Hepatocyte (in vitro differentiated cells): Measurements from ENCODE around the gene ZBTB22. TPM values are rescaled to one million over a fixed set of nuclear protein-coding genes. Genes with fewer than 3 reads are reported as not detected.

Experiments
- DNase-seq: peaks from one replicate; pipeline ENCODE4 v3.0.0-alpha.2; 2016; ENCODE audit warnings: low spot score
- H2AFZ ChIP-seq: fragments of 200-600 bp; sonication (generic); 2 replicates; pipeline ENCODE4 v1.6.0; 2016; ENCODE audit warnings: antibody characterized with exemption, mild to moderate bottlenecking
- H3K27ac ChIP-seq: fragments of 200-600 bp; sonication (generic); 2 replicates; pipeline ENCODE4 v1.5.1; 2016; ENCODE audit warnings: mild to moderate bottlenecking
- H3K27me3 ChIP-seq: fragments of 200-600 bp; sonication (generic); 2 replicates; pipeline ENCODE4 v1.6.1; 2016
- H3K36me3 ChIP-seq: fragments of 200-600 bp; sonication (generic); replicated peaks from 2 replicates; pipeline ENCODE4 v1.5.1; 2016; ENCODE audit warnings: low read depth; ENCODE audit not compliant: insufficient read depth
- H3K4me1 ChIP-seq: fragments of 200-600 bp; sonication (generic); 2 replicates; pipeline ENCODE4 v1.5.1; 2016; ENCODE audit warnings: mild to moderate bottlenecking, moderate library complexity; ENCODE audit not compliant: insufficient read depth
- H3K4me2 ChIP-seq: fragments of 200-600 bp; sonication (generic); 2 replicates; pipeline ENCODE4 v1.6.0; 2016
- H3K4me3 ChIP-seq: fragments of 200-600 bp; sonication (generic); 2 replicates; pipeline ENCODE4 v1.5.1; 2016; ENCODE audit warnings: mild to moderate bottlenecking
- H3K79me2 ChIP-seq: fragments of 200-600 bp; sonication (generic); 2 replicates; pipeline ENCODE4 v1.6.0; 2017; ENCODE audit warnings: mild to moderate bottlenecking
- H3K9me2 ChIP-seq: fragments of 200-600 bp; sonication (generic); replicated peaks from 2 replicates; pipeline ENCODE4 v1.6.0; 2017; ENCODE audit warnings: mild to moderate bottlenecking; ENCODE audit not compliant: insufficient read depth
- H3K9me3 ChIP-seq: fragments of 200-600 bp; sonication (generic); 2 replicates; pipeline ENCODE4 v1.5.1; 2016; ENCODE audit warnings: low read depth, mild to moderate bottlenecking
- H4K20me1 ChIP-seq: fragments of 200-600 bp; sonication (generic); 2 replicates; pipeline ENCODE4 v1.6.0; 2016; ENCODE audit warnings: mild to moderate bottlenecking; ENCODE audit not compliant: insufficient read depth, poor library complexity, severe bottlenecking
- CTCF ChIP-seq: fragments of 200-600 bp; sonication (generic); IDR thresholded peaks from 2 replicates; pipeline ENCODE4 v1.5.1; 2016; ENCODE audit warnings: antibody characterized with exemption, mild to moderate bottlenecking; ENCODE audit not compliant: poor library complexity
- EZH2 ChIP-seq: fragments of 200-600 bp; sonication (generic); IDR thresholded peaks from 2 replicates; pipeline ENCODE4 v1.6.1; 2016; ENCODE audit warnings: antibody characterized with exemption, mild to moderate bottlenecking, borderline replicate concordance
- EZH2phosphoT487 ChIP-seq: fragments of 200-600 bp; sonication (generic); IDR thresholded peaks from one replicate; pipeline ENCODE4 v1.6.1; 2018; ENCODE audit warnings: antibody characterized with exemption, mild to moderate bottlenecking, low read depth, moderate library complexity; ENCODE audit not compliant: unreplicated experiment, severe bottlenecking
- WGBS: methylation state at CpG from one replicate; pipeline ENCODE4 v1.1.6; 2016; ENCODE audit warnings: low lambda C conversion rate; ENCODE audit errors: missing lambda C conversion rate; 5-methylcytosine and 5-hydroxymethylcytosine counted together
- polyA plus RNA-seq: library from polyadenylated mRNA; unstranded; fragments of >200 nt; fragmentation: Nextera tagmentation; extraction: Ambion mirVana; gene quantifications from 2 replicates; pipeline ENCODE4 v1.2.1, GENCODE V29; 2016
- total RNA-seq: library from RNA; depleted of rRNA; stranded (reverse); fragments of >200 nt; gene quantifications from 2 replicates; pipeline ENCODE4 v1.2.3, GENCODE V29; 2014

Gene ZBTB22
- total and polyA plus RNA-seq, 2 experiments from 2014 or later, result 23.2 to 23.4 TPM

- Histone ChIP-seq H3K9me2 (no peaks in the 10 kb centered on the region), H2AFZ (no peak overlapping the region)
- WGBS, result 4% methylated on average over 10 of the region's 10 CpGs
Measured at GRCh38 chr6:33314515-33314942, 3.0 kb downstream of the ZBTB22 start.

GRCh38 chr6:33313709-33314514 is 3.6 kb downstream of the ZBTB22 start, which contains the start of gene TAPBP:
TSS of gene TAPBP (minus strand) at chr6:33314078. CDS start at chr6:33314041, 37 bp downstream.
- Histone ChIP-seq H4K20me1 (no peaks in the 10 kb centered on the region), H3K4me1 (peaks cover 15% of the 10 kb centered on the region), H3K9me2 (no peaks in the 10 kb centered on the region), H3K4me3 (peak within 1 kb of the TSS; percentile 65), H3K27me3 (no peaks in the 10 kb centered on the region), H3K9me3 (no peaks in the 10 kb centered on the region), H3K27ac (peak within 1 kb of the TSS; percentile 96), H3K36me3 (no peaks in the 10 kb centered on the region), H3K4me2 (peak within 1 kb of the TSS; percentile 84), H2AFZ (peak within 1 kb of the TSS; percentile 65), H3K79me2 (peaks cover 40% of the 10 kb centered on the region)
- WGBS, result 1% methylated on average over 37 of the region's 47 CpGs
- no peak for TF ChIP-seq EZH2phosphoT487
- no peak for TF ChIP-seq CTCF
- no peak for TF ChIP-seq EZH2
- DNase-seq, result peak; percentile 70

More at GRCh38 chr6:33314515-33314942, 3.0 kb downstream of the ZBTB22 start:
- no peaks in the 10 kb centered on the region for H3K36me3 ChIP-seq
- TF ChIP-seq EZH2 (no peak), CTCF (no peak), EZH2phosphoT487 (no peak)
- no peaks in the 10 kb centered on the region for H3K27me3 ChIP-seq
- peak overlapping the region; percentile 96 for H3K27ac ChIP-seq
- peak; percentile 79 for DNase-seq
- peaks cover 33% of the 10 kb centered on the region for H3K79me2 ChIP-seq
- H4K20me1 ChIP-seq, result no peaks in the 10 kb centered on the region
- no peaks in the 10 kb centered on the region for H3K9me3 ChIP-seq
- peak overlapping the region; percentile 65 for H3K4me3 ChIP-seq
- H3K4me2 ChIP-seq, result peak overlapping the region; percentile 84
- peaks cover 15% of the 10 kb centered on the region for H3K4me1 ChIP-seq

- Histone ChIP-seq H3K4me2 (peak overlapping the region; percentile 84), H3K36me3 (no peaks in the 10 kb centered on the region), H3K9me2 (no peaks in the 10 kb centered on the region), H2AFZ (peak overlapping the region; percentile 65), H3K27me3 (no peaks in the 10 kb centered on the region), H3K4me1 (peaks cover 8% of the 10 kb centered on the region), H3K79me2 (peaks cover 47% of the 10 kb centered on the region), H3K27ac (peak overlapping the region; percentile 96), H4K20me1 (no peaks in the 10 kb centered on the region), H3K4me3 (peak overlapping the region; percentile 65), H3K9me3 (no peaks in the 10 kb centered on the region)
- DNase-seq, result peak; percentile 68
- no peak for TF ChIP-seq EZH2
- under 1% methylated on average over 29 of the region's 33 CpGs for WGBS
Measured at GRCh38 chr6:33313105-33313708, 4.3 kb downstream of the ZBTB22 start.
